ENCODE results near the gene SOHLH2. TPM values are rescaled to one million over a fixed set of nuclear protein-coding genes. Genes with fewer than 3 reads are reported as not detected.
A peak's percentile ranks its signal among the peaks of the same experiment; 100 is the strongest.

SOHLH2 gene
- total RNA-seq, 1 experiment from 2014 or later, result 0.17 TPM

- DNase-seq (ENCODE audit: low read depth), result peak; percentile 80
These were observed 82.4 kb downstream of the SOHLH2 start for GRCh38 chr13:36131931-36132297.

- peak; percentile 79 for DNase-seq (ENCODE audit: low read depth)
These were observed 83.0 kb downstream of the SOHLH2 start, which contains the start of gene DCLK1 for GRCh38 chr13:36131222-36131930. Gene DCLK1, minus strand, starts transcription at chr13:36131382.

GRCh38 chr13:36130552-36131221 is 83.7 kb downstream of the SOHLH2 start:
- DNase-seq (ENCODE audit: low read depth), result peak; percentile 41

- DNase-seq (ENCODE audit: low read depth), result no peak
These were observed 84.2 kb downstream of the SOHLH2 start for GRCh38 chr13:36130193-36130551.

GRCh38 chr13:36129539-36129938 is 84.8 kb downstream of the SOHLH2 start:
- DNase-seq (ENCODE audit: low read depth), result no peak

- DNase-seq (ENCODE audit: low read depth), result no peak
These were observed 87.9 kb downstream of the SOHLH2 start for GRCh38 chr13:36126491-36126890.

GRCh38 chr13:36125841-36126240 is 88.5 kb downstream of the SOHLH2 start:
- DNase-seq (ENCODE audit: low read depth), result no peak

GRCh38 chr13:36124236-36124822 is 90.0 kb downstream of the SOHLH2 start:
- peak; percentile 76 for DNase-seq (ENCODE audit: low read depth)

Other genes starting within 250 kb of the SOHLH2 start
- gene DCLK1, start 83.2 kb downstream of the SOHLH2 start, total RNA-seq (2014; rRNA removed; shearing (Covaris generic)), result 7.0 and 8.9 TPM in 2 replicates
- 1.3 and 5.6 TPM in 2 replicates for gene CCDC169, start 83.3 kb upstream of the SOHLH2 start, total RNA-seq (2014; rRNA removed; shearing (Covaris generic))
- 37.6 and 48.5 TPM in 2 replicates for gene SPART, start 131.8 kb upstream of the SOHLH2 start, total RNA-seq (2014; rRNA removed; shearing (Covaris generic))
- 3.1 and 4.9 TPM in 2 replicates for gene CCNA1, start 217.9 kb upstream of the SOHLH2 start, total RNA-seq (2014; rRNA removed; shearing (Covaris generic))